Endothelial cell of umbilical vein (primary cell): ENCODE data around the gene TTYH2. TPM values are rescaled to one million over a fixed set of nuclear protein-coding genes. Genes with fewer than 3 reads are reported as not detected.

Experiments
- BruUV-seq: library from RNA; stranded (reverse); fragments of 400-500 nt; replicated peaks from 2 replicates; lab custom pipeline; 2021; lab: Mats Ljungman, UMichigan
- CTCF ChIA-PET: fragments of 300-600, 350-600 bp; sonication (Branson Sonifier 250); formaldehyde crosslinking; loops from one replicate; lab custom pipeline; 2021; ENCODE audit warnings: antibody characterized with exemption, inconsistent platforms; lab: Charles Lee
- POLR2A ChIA-PET: fragments of 300-600, 350-600 bp; sonication (Branson Sonifier 250); formaldehyde crosslinking; loops from one replicate; lab custom pipeline; 2021; ENCODE audit warnings: antibody characterized with exemption, inconsistent platforms; lab: Charles Lee
- DNase-seq: peaks from one replicate; pipeline ENCODE4 v3.0.0-alpha.2; 2011; ENCODE audit warnings: low read depth, low spot score
- FAIRE-seq: peaks from 2 replicates; lab custom pipeline; 2011; peaks lifted over from hg19 to GRCh38; lab: Jason Lieb, UNC
- H2AFZ ChIP-seq: 2 replicates; pipeline ENCODE4 v1.6.0; 2012; ENCODE audit warnings: low read depth, low read length, control low read depth, inconsistent platforms
- H3K27ac ChIP-seq: 2 replicates; pipeline ENCODE4 v1.5.1; 2011; ENCODE audit warnings: low read depth, mild to moderate bottlenecking, control low read depth, low read length, moderate library complexity; ENCODE audit not compliant: insufficient read depth
- H3K27me3 ChIP-seq, 2 experiments: 2 replicates each; pipeline versions ENCODE4 v1.6.0 to v1.6.1; 2011; ENCODE audit warnings: low read length in 2 of 2, mixed read lengths in 1 of 2; ENCODE audit not compliant: control insufficient read depth in 2 of 2, insufficient read depth in 2 of 2
- H3K36me3 ChIP-seq, 2 experiments: 2 replicates in 1 of 2; 3 replicates in 1 of 2; pipeline ENCODE4 v1.5.1; 2011; ENCODE audit warnings: low read length in 2 of 2, mild to moderate bottlenecking in 1 of 2, moderate library complexity in 1 of 2; ENCODE audit not compliant: control insufficient read depth in 2 of 2, insufficient read depth in 2 of 2; ENCODE audit errors: extremely low read depth in 1 of 2
- H3K4me1 ChIP-seq: 3 replicates; pipeline ENCODE4 v1.5.1; 2011; ENCODE audit warnings: mild to moderate bottlenecking, low read length; ENCODE audit not compliant: control insufficient read depth, insufficient read depth; ENCODE audit errors: extremely low read depth
- H3K4me2 ChIP-seq: 2 replicates; pipeline ENCODE4 v1.6.1; 2011; ENCODE audit warnings: low read length, control low read depth, mixed read lengths; ENCODE audit not compliant: insufficient read depth
- H3K4me3 ChIP-seq, 3 experiments: fragments of 200-600 bp in 1 of 3; sonication (generic), shearing (Covaris generic) in 1 of 3; replicated peaks in 1 of 3; 2 replicates each; pipeline ENCODE4 v1.5.1; 2011 to 2016; ENCODE audit warnings: control low read depth in 3 of 3, low read length in 3 of 3, mild to moderate bottlenecking in 2 of 3, inconsistent platforms in 1 of 3, low read depth in 1 of 3, moderate library complexity in 1 of 3; ENCODE audit not compliant: insufficient read depth in 1 of 3
- H3K79me2 ChIP-seq: 2 replicates; pipeline ENCODE4 v1.6.0; 2012; ENCODE audit warnings: low read length, inconsistent platforms; ENCODE audit not compliant: control insufficient read depth, insufficient read depth
- H3K9ac ChIP-seq: replicated peaks from 2 replicates; pipeline ENCODE3; 2011; ENCODE audit warnings: low read length, control low read depth; ENCODE audit not compliant: insufficient read depth; ENCODE audit errors: extremely low read depth
- H3K9me1 ChIP-seq: replicated peaks from 3 replicates; pipeline ENCODE4 v1.6.0; 2011; ENCODE audit warnings: mild to moderate bottlenecking, low read length; ENCODE audit not compliant: control insufficient read depth, insufficient read depth; ENCODE audit errors: extremely low read depth
- H3K9me3 ChIP-seq: replicated peaks from 2 replicates; pipeline ENCODE4 v1.5.1; 2012; ENCODE audit warnings: low read length, inconsistent platforms; ENCODE audit not compliant: control insufficient read depth, insufficient read depth
- H4K20me1 ChIP-seq: replicated peaks from 2 replicates; pipeline ENCODE3; 2011; ENCODE audit warnings: mild to moderate bottlenecking, low read length; ENCODE audit not compliant: control insufficient read depth, insufficient read depth; ENCODE audit errors: extremely low read depth
- CTCF ChIP-seq, 2 donors: IDR thresholded peaks; 1 replicate in 1 of 2; 2 replicates in 1 of 2; pipeline ENCODE4 v1.5.1; 2011; ENCODE audit warnings: low read length in 2 of 2, mild to moderate bottlenecking in 2 of 2, moderate library complexity in 2 of 2, control low read depth in 1 of 2, inconsistent platforms in 1 of 2, low read depth in 1 of 2; ENCODE audit not compliant: insufficient read depth in 1 of 2; ENCODE audit errors: extremely low read depth in 1 of 2
- EZH2 ChIP-seq: IDR thresholded peaks from 2 replicates; pipeline ENCODE4 v1.6.1; 2012; ENCODE audit warnings: borderline replicate concordance, low read depth, mild to moderate bottlenecking, moderate library complexity, low read length, inconsistent platforms; ENCODE audit not compliant: severe bottlenecking
- FOS ChIP-seq: IDR thresholded peaks from 2 replicates; pipeline ENCODE4 v1.6.1; 2011; ENCODE audit warnings: mild to moderate bottlenecking, low read length, moderate library complexity, borderline replicate concordance; ENCODE audit not compliant: insufficient read depth
- GATA2 ChIP-seq: IDR thresholded peaks from 2 replicates; pipeline ENCODE4 v1.7.0; 2011; ENCODE audit warnings: low read depth, mild to moderate bottlenecking, moderate library complexity, mixed read lengths, low read length; ENCODE audit not compliant: insufficient read length, insufficient read depth
- JUN ChIP-seq: IDR thresholded peaks from 2 replicates; pipeline ENCODE4 v1.6.1; 2011; ENCODE audit warnings: borderline replicate concordance, low read depth; ENCODE audit not compliant: insufficient read length, insufficient read depth
- MAX ChIP-seq: IDR thresholded peaks from 2 replicates; pipeline ENCODE4 v1.6.1; 2011; ENCODE audit not compliant: insufficient read depth, insufficient read length
- MYC ChIP-seq: IDR thresholded peaks from one replicate; pipeline ENCODE4 v1.6.1; 2011; ENCODE audit warnings: mild to moderate bottlenecking, low read depth, low read length
- POLR2A ChIP-seq: IDR thresholded peaks from 2 replicates; pipeline ENCODE4 v1.6.1; 2012; ENCODE audit warnings: low read depth, mild to moderate bottlenecking, control low read depth, low read length
- POLR2AphosphoS5 ChIP-seq: IDR thresholded peaks from 2 replicates; pipeline ENCODE4 v1.6.1; 2012; ENCODE audit warnings: low read depth, mild to moderate bottlenecking, control low read depth, low read length, moderate library complexity; ENCODE audit not compliant: insufficient read depth
- dilution Hi-C: fragments of 300-500 bp; cut with MboI; formaldehyde crosslinking; loops from one replicate; pipeline ENCODE4 v1.15.0; 2019; ENCODE audit warnings: low sequenced_read_pairs; ENCODE audit not compliant: extremely low pct_ligation_motif_present
- intact Hi-C: fragments of 100-400 bp; cut with micrococcal nuclease; formaldehyde crosslinking; loops from one replicate; pipeline ENCODE4 v1.10.0; 2022
- polyA plus RNA-seq, 4 experiments: library from polyadenylated mRNA; depleted of rRNA in 3 of 4; stranded (reverse) in 3 of 4; unstranded in 1 of 4; fragments of >200 nt; gene quantifications; 2 replicates each; pipeline versions ENCODE4 v1.2.1 to v1.2.3, GENCODE V29; 2011 to 2012; ENCODE audit warnings: missing spikeins in 1 of 4
- total RNA-seq: library from RNA; stranded (reverse); gene quantifications from 2 replicates; pipeline ENCODE4 v1.2.3, GENCODE V29; 2021

Gene TTYH2
- total and polyA plus RNA-seq, 2 donors (not counting 3 experiments of a cell fraction or from before 2014, with no cell fraction given) = 0.75 to 2.0 TPM

GRCh38 chr17:74307984-74308773 lies 94.8 kb downstream of the TTYH2 start:
- H3K36me3 ChIP-seq = no peaks in the 10 kb centered on the region
- H3K9ac ChIP-seq = no peak overlapping the region
- peak; percentile 51 for DNase-seq
- no peaks in the 10 kb centered on the region for H3K4me1 ChIP-seq
- H3K79me2 ChIP-seq = no peaks in the 10 kb centered on the region
- dilution Hi-C loops = no loop called here
- H3K4me3 ChIP-seq = no peak overlapping the region
- peak; percentile 21 for FAIRE-seq
- TF ChIP-seq EZH2 (no peak), POLR2AphosphoS5 (no peak), MAX (peak; percentile 48), GATA2 (peak; percentile 76)
- H2AFZ ChIP-seq = no peak overlapping the region
- no peaks in the 10 kb centered on the region for H3K9me1 ChIP-seq
- no peak overlapping the region for H3K4me2 ChIP-seq
- no peak overlapping the region for H3K27ac ChIP-seq
- CTCF ChIA-PET = interaction anchor here (0.5 to 1.7 kb wide), 2 partner anchors 29 to 60 kb away, joined by 3 read pairs; no protein-coding TSS in a partner anchor
- no peaks in the 10 kb centered on the region for H4K20me1 ChIP-seq
- intact Hi-C loops = no loop called here
- POLR2A ChIA-PET = no interaction called here
- no TSS peak for BruUV-seq
- peaks cover 1% of the 10 kb centered on the region for H3K9me3 ChIP-seq
- H3K27me3 ChIP-seq = no peaks in the 10 kb centered on the region

- H4K20me1 ChIP-seq = no peaks in the 10 kb centered on the region
- dilution Hi-C loops = no loop called here
Measured at GRCh38 chr17:74309902-74310301, 96.5 kb downstream of the TTYH2 start.

More at GRCh38 chr17:74309902-74310301, 96.5 kb downstream of the TTYH2 start:
- Histone ChIP-seq H3K79me2 (no peaks in the 10 kb centered on the region), H3K27ac (no peak overlapping the region), H3K36me3 (no peaks in the 10 kb centered on the region), H3K27me3 (no peaks in the 10 kb centered on the region), H3K9me3 (peaks cover 1% of the 10 kb centered on the region), H3K9ac (no peak overlapping the region), H3K4me1 (no peaks in the 10 kb centered on the region), H3K4me2 (no peak overlapping the region), H2AFZ (no peak overlapping the region), H3K9me1 (no peaks in the 10 kb centered on the region), H3K4me3 (no peak overlapping the region)
- FAIRE-seq (no peak), DNase-seq (no peak)
- no peak for TF ChIP-seq POLR2AphosphoS5
- TF ChIP-seq MAX = no peak
- no peak for TF ChIP-seq EZH2
- no peak for TF ChIP-seq JUN
- TF ChIP-seq CTCF (IDR thresholded peaks at IDR 0.05; ENCODE audit: extremely low read depth in 1 of 2, insufficient read depth in 1 of 2, low read depth in 1 of 2, low read length in 2 of 2) = no peak
- TF ChIP-seq MYC = no peak
- TF ChIP-seq POLR2A = no peak
- TF ChIP-seq GATA2 = no peak
- no peak for TF ChIP-seq FOS
- ChIA-PET CTCF (no interaction called here), POLR2A (no interaction called here)
- no TSS peak for BruUV-seq
- intact Hi-C loops = no loop called here
